ENCODE measurements around the gene STH.

DNA sequence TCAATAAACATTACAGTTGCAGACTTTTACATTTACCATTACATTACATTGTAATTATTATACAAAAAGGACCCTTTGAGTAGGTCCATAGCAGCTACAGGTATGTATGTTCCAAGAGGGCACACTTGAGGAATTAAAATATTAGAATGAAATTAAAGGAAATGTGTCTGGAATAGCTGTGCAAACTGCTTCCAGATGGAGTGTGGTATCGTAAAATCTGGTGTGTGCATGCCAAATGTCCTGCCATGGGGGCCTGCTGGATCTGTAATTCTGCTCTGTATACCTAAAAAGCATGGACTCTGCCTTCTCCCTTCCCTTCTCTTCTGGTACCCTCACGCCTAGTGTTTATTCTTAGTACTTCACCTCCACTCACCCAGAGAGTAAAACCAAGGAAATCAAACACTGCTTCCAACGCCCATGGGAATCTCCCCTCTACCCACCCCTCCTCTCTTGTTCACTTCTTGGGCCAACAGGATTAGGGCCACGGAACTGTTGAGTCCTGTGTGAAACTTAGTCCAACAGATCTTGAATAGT is 38.7 kb downstream of the STH start:
- TF ChIP-seq POLR2A (IDR thresholded peaks at IDR 0.05), result no peak
- TF ChIP-seq, protein P1, sequence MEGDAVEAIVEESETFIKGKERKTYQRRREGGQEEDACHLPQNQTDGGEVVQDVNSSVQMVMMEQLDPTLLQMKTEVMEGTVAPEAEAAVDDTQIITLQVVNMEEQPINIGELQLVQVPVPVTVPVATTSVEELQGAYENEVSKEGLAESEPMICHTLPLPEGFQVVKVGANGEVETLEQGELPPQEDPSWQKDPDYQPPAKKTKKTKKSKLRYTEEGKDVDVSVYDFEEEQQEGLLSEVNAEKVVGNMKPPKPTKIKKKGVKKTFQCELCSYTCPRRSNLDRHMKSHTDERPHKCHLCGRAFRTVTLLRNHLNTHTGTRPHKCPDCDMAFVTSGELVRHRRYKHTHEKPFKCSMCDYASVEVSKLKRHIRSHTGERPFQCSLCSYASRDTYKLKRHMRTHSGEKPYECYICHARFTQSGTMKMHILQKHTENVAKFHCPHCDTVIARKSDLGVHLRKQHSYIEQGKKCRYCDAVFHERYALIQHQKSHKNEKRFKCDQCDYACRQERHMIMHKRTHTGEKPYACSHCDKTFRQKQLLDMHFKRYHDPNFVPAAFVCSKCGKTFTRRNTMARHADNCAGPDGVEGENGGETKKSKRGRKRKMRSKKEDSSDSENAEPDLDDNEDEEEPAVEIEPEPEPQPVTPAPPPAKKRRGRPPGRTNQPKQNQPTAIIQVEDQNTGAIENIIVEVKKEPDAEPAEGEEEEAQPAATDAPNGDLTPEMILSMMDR (IDR thresholded peaks at IDR 0.05), result no peak
